Fibroblast of skin of abdomen (primary cell): ENCODE measurements around the gene CIAO2B.
"Not testable (repeated sequence)": the region's sequence is repeated elsewhere in the genome, so short reads cannot be mapped to it uniquely, and the experiment has no call there.

Experiments
- DNase-seq: peaks from one replicate; pipeline ENCODE4 v3.0.0-alpha.2; 2013

CIAO2B gene

GRCh38 chr16:66936889-66937554 lies 2.8 kb upstream of the CIAO2B start:
- DNase-seq: no peak

- no peak for DNase-seq
These were observed 2.3 kb upstream of the CIAO2B start for GRCh38 chr16:66936462-66936861.

GRCh38 chr16:66935314-66936011 lies 1.3 kb upstream of the CIAO2B start, which contains the start of gene CES2:
Gene CES2 (plus strand): TSS chr16:66935516. CDS start chr16:66935636, 120 bp downstream.
- no peak for DNase-seq

GRCh38 chr16:66934839-66935313 lies 674 bp upstream of the CIAO2B start:
- not testable (repeated sequence) for DNase-seq

- DNase-seq: no peak
These were observed 445 bp downstream of the CIAO2B start for GRCh38 chr16:66933776-66934137.

- no peak for DNase-seq
These were observed 2.1 kb downstream of the CIAO2B start for GRCh38 chr16:66932076-66932475.

GRCh38 chr16:66931665-66932064 lies 2.5 kb downstream of the CIAO2B start:
- no peak for DNase-seq

- DNase-seq: no peak
These were observed 4.0 kb downstream of the CIAO2B start for GRCh38 chr16:66930189-66930588.

- DNase-seq: no peak
These were observed 5.4 kb downstream of the CIAO2B start for GRCh38 chr16:66928702-66929388.

GRCh38 chr16:66927918-66928649 lies 6.1 kb downstream of the CIAO2B start:
- no peak for DNase-seq

- DNase-seq: peak; percentile 65
These were observed 7.2 kb downstream of the CIAO2B start for GRCh38 chr16:66926961-66927436.

- DNase-seq: no peak
These were observed 7.8 kb downstream of the CIAO2B start for GRCh38 chr16:66926171-66926947.

- no peak for DNase-seq
These were observed 8.8 kb downstream of the CIAO2B start, which contains the start of gene RRAD for GRCh38 chr16:66925322-66925840. Gene RRAD (minus strand): TSS chr16:66925535. CDS start chr16:66925179, 356 bp downstream.

- no peak for DNase-seq
These were observed 9.5 kb downstream of the CIAO2B start for GRCh38 chr16:66924527-66925321.

- no peak for DNase-seq
These were observed 10.3 kb downstream of the CIAO2B start for GRCh38 chr16:66923866-66924265.

GRCh38 chr16:66923247-66923731 lies 10.9 kb downstream of the CIAO2B start:
- no peak for DNase-seq

- DNase-seq: no peak
These were observed 12.3 kb downstream of the CIAO2B start for GRCh38 chr16:66921729-66922450.

GRCh38 chr16:66920924-66921680 lies 13.1 kb downstream of the CIAO2B start:
- DNase-seq: no peak

- DNase-seq: no peak
These were observed 14.0 kb downstream of the CIAO2B start for GRCh38 chr16:66920299-66920590.
